Effector memory CD8-positive, alpha-beta T cell (primary cell): ENCODE measurements around the gene TBL1XR1.

Experiments
- ATAC-seq: fragments of 150-1000 bp; cut with Tn5 transposase; replicated peaks from 2 replicates; pipeline ENCODE4 v1.10.0; 2021; ENCODE audit warnings: mild to moderate bottlenecking, moderate library complexity
- DNase-seq, 3 experiments: peaks; one replicate each; pipeline ENCODE4 v3.0.0; 2021
- H3K27ac Mint-ChIP-seq, 2 donors: one replicate each; pipeline ENCODE4 v1.8.0; 2022; ENCODE audit warnings: mild to moderate bottlenecking in 2 of 2, mixed read lengths in 2 of 2, moderate library complexity in 2 of 2
- H3K27me3 Mint-ChIP-seq, 2 donors: one replicate each; pipeline ENCODE4 v1.8.0; 2022; ENCODE audit warnings: mixed read lengths in 2 of 2
- H3K36me3 Mint-ChIP-seq: one replicate; pipeline ENCODE4 v1.8.0; 2022; ENCODE audit warnings: mild to moderate bottlenecking, moderate library complexity, mixed read lengths; ENCODE audit not compliant: insufficient read depth
- H3K4me1 Mint-ChIP-seq, 2 donors: one replicate each; pipeline ENCODE4 v1.8.0; 2022; ENCODE audit warnings: low read depth in 2 of 2, mixed read lengths in 2 of 2
- H3K4me3 Mint-ChIP-seq, 2 donors: one replicate each; pipeline ENCODE4 v1.8.0; 2022; ENCODE audit warnings: mild to moderate bottlenecking in 2 of 2, mixed read lengths in 2 of 2, moderate library complexity in 2 of 2
- H3K9me3 Mint-ChIP-seq, 2 donors: one replicate each; pipeline ENCODE4 v1.8.0; 2022; ENCODE audit warnings: mixed read lengths in 2 of 2
- total RNA-seq, 9 experiments: gene quantifications; one replicate each; lab custom pipeline; 2026; lab: John Stamatoyannopoulos, UW

Gene TBL1XR1
- total RNA-seq: 118 to 329 (median 236) reads per million in 9 experiments

DNA sequence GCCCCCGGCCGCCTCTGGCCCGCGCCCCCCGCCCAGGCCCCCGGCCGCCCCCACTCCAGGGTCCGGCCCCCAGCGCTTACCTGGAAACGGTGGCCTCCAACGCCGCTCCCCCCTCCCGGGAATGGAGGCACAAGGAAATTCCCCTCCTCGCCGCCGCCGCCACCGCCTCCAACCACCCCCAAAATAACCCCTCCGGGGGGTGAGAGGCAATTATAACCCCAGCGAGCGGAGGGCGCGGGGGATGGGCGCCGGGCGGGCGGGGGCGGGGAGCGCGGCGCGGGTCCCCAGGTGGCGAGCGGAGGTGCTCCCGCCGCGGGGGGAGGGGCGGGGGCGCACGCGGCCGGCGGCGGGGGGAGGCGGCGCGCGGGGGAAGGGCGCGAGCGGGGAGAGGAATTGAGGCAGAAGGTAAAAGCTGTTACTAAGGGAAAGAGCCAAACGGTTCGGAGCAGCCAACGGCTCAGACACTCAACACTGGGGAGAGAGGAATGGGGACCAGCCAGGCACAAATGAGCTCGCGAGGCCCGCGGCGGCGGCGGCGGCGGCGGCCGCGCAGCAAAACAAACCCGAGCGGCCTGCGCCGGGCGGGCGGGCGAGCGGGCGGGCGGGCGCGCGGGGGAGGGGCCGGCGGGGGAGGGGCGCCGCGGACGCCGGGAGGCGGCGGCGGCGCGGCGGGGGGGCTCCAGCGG lies at the start of gene TBL1XR1:
TSS of gene TBL1XR1 (minus strand) at position 442 of the 686 bp plus-strand sequence. CDS start 132,505 bp downstream, outside the sequence.
- H3K27me3 Mint-ChIP-seq: no peaks in the 10 kb centered on the region
- ATAC-seq: peak; percentile 62
- no peaks in the 10 kb centered on the region for H3K9me3 Mint-ChIP-seq
- H3K4me3 Mint-ChIP-seq: peak within 1 kb of the TSS; percentile 93 to 95
- H3K4me1 Mint-ChIP-seq: peaks cover 46 to 53% of the 10 kb centered on the region in 2 donors
- H3K36me3 Mint-ChIP-seq: peaks cover 37% of the 10 kb centered on the region
- peak within 1 kb of the TSS; percentile 89 to 96 for H3K27ac Mint-ChIP-seq
- peak; percentile 79 to 87 (median 86) for DNase-seq

DNA sequence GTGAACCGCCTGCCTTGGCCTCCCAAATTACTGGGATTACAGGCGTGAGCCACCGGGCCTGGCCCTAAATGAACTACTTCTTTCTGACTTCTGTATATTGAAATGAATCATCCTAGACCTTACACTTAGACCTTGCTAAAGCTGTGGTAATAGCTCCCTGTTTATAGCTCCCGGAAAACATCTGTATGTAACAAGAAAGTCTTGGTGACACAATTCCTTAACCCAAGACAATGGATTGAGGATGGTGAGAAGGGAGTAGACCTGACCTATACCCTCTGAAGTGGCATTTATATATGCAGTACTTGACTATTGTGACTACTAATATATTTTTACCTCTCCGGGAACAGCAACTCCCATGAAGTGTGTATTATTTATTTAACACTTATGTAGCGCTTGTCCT lies 48.0 kb upstream of the TBL1XR1 start:
- DNase-seq (no peak), ATAC-seq (no peak)
- Mint-ChIP-seq H3K36me3 (no peaks in the 10 kb centered on the region), H3K27ac (no peak overlapping the region), H3K9me3 (peaks cover 0 to 2% of the 10 kb centered on the region in 2 donors), H3K27me3 (no peaks in the 10 kb centered on the region), H3K4me1 (peaks cover 0 to 1% of the 10 kb centered on the region in 2 donors), H3K4me3 (no peak overlapping the region)

DNA sequence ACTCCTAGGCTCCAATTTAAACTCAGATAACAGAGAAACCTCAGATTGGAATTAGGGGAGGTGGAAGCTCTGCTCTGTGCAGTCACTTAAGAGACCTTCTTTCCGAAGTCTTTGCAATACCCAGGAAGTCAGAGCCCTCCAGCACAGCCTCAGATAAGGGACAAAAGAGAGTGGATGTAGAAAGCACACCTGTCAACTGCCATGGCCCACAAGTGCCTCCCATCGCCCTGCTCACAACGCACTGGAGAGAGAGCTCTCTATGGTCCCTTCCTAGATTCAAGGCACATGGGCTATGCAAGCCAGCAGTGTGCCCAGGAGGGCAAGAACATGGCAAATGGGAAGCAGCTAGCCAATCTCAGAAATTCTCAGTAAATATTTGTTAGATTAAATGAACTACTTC lies 47.3 kb upstream of the TBL1XR1 start:
- no peaks in the 10 kb centered on the region for H3K36me3 Mint-ChIP-seq
- DNase-seq (no peak), ATAC-seq (no peak)
- H3K9me3 Mint-ChIP-seq: peaks cover 0 to 2% of the 10 kb centered on the region in 2 donors
- H3K27ac Mint-ChIP-seq: no peak overlapping the region
- H3K4me3 Mint-ChIP-seq: no peak overlapping the region
- H3K4me1 Mint-ChIP-seq: no peaks in the 10 kb centered on the region
- H3K27me3 Mint-ChIP-seq: no peaks in the 10 kb centered on the region

DNA sequence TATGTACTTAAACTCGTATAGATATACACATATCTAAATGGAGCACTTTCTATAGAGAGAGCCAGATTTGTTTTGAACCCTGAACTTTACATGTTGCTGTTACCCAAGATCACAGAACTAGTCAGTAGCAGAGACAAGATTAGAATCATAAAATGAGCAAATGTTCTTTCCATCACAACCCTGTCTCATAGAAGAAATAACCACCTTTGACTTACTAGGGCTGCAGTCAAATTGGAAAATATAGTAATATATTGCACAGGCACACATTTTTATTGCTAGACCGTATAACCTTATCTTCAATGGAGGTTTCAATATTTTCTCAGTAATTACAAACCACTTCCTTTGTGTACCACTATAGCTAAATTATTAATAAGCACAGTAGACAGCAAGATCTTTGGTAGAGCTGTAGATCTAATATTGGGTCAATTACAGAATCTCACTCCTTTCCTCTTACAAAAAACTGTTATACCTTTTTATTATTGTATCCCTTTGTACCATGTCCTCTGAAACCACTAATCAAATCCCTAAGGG lies 41.5 kb upstream of the TBL1XR1 start:
- no peak overlapping the region for H3K27ac Mint-ChIP-seq
- no peak for ATAC-seq

DNA sequence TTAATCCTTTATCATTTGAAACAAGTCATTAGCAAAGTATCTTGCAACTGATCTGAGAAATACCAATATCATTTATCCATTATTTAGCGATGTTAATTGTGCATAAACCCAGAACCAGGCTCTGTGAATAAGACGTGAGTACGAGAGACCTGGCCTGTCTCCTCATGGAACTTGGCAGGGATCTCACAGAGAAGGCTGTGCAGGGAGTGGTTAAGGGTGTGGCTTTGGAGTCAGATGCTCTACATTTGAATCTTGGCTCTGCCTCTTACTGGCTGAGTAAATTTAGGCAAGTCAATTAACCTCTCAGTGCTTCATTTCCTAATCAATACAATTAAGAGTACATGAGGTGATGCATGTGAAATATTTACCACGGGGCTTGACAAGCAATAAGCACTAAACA lies 39.9 kb upstream of the TBL1XR1 start:
- Mint-ChIP-seq H3K27ac (no peak overlapping the region), H3K9me3 (no peaks in the 10 kb centered on the region), H3K27me3 (no peaks in the 10 kb centered on the region), H3K4me3 (no peak overlapping the region), H3K36me3 (peaks cover 2% of the 10 kb centered on the region), H3K4me1 (peaks cover 4 to 8% of the 10 kb centered on the region in 2 donors)
- DNase-seq (no peak), ATAC-seq (no peak)

More for the DNA sequence above, 41.5 kb upstream of the TBL1XR1 start:
- Mint-ChIP-seq H3K36me3 (peaks cover 2% of the 10 kb centered on the region), H3K9me3 (no peaks in the 10 kb centered on the region), H3K4me1 (peaks cover 4 to 8% of the 10 kb centered on the region in 2 donors), H3K4me3 (no peak overlapping the region), H3K27me3 (no peaks in the 10 kb centered on the region)
- no peak for DNase-seq

DNA sequence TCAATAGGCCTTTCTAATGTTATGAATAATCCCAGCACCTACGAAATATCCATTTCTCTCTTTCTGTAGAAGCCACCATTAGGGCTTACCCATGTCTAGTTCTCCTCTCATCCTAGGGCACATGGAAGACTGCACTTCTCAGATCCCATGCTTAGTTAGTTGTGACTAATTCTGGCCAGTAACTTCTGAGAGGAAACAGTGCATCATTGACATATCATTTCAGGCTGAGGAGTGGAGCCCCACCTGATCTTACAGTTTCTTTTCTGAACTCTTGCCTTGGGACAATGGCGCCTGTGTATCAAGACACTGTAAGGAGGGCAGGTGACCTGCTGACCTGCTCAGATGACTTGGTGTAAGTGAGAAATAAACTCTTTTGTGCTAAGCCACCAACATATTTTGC lies 39.4 kb upstream of the TBL1XR1 start:
- no peaks in the 10 kb centered on the region for H3K27me3 Mint-ChIP-seq
- H3K4me1 Mint-ChIP-seq: peaks cover 4 to 8% of the 10 kb centered on the region in 2 donors
- peaks cover 2% of the 10 kb centered on the region for H3K36me3 Mint-ChIP-seq
- no peaks in the 10 kb centered on the region for H3K9me3 Mint-ChIP-seq
- DNase-seq: no peak
- H3K4me3 Mint-ChIP-seq: no peak overlapping the region
- H3K27ac Mint-ChIP-seq: no peak overlapping the region
- ATAC-seq: no peak

DNA sequence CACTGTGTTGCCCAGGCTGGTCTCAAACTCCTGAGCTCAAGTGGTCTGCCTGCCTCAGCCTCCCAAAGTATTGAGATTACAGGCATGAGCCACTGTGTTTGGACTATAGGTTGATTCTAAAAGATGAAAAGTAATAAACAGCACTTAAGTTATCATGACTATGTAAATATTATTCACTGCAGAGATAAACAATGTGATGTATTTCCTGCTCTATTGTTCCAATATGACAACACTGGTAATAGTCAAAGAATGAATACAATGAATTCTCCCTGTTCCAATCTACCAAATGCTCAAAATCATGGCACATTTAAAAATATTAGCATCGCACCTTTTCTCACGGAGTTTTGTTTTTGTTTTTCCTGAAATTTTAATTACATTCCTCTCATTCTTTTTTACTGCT lies 36.8 kb upstream of the TBL1XR1 start:
- H3K9me3 Mint-ChIP-seq: no peaks in the 10 kb centered on the region
- no peak overlapping the region for H3K4me3 Mint-ChIP-seq
- H3K36me3 Mint-ChIP-seq: peaks cover 2% of the 10 kb centered on the region
- no peak for DNase-seq
- no peak for ATAC-seq
- no peak overlapping the region for H3K27ac Mint-ChIP-seq
- H3K4me1 Mint-ChIP-seq: peaks cover 3 to 7% of the 10 kb centered on the region in 2 donors
- H3K27me3 Mint-ChIP-seq: no peaks in the 10 kb centered on the region

DNA sequence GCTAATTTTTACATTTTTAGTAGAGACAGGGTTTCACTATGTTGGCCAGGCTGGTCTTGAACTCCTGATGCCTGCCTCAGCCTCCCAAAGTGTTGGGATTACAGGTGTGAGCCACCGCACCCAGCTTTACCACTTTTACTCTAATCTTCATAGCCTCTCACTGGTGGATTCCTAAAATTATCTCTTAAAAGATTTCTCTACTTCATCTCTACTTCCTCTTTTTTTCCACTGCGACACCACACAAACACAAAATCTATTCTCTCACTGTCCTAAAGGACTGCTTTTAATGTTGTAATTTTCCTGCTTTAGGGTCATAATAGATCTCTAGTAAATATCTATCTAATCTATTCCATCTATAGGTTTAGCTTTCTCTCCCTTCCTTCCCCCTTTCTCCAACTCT lies 34.0 kb upstream of the TBL1XR1 start:
- ATAC-seq: no peak
- no peaks in the 10 kb centered on the region for H3K9me3 Mint-ChIP-seq
- no peak overlapping the region for H3K27ac Mint-ChIP-seq
- no peak for DNase-seq
- H3K4me1 Mint-ChIP-seq: no peaks in the 10 kb centered on the region
- H3K4me3 Mint-ChIP-seq: no peak overlapping the region
- H3K27me3 Mint-ChIP-seq: no peaks in the 10 kb centered on the region
- peaks cover 2% of the 10 kb centered on the region for H3K36me3 Mint-ChIP-seq

DNA sequence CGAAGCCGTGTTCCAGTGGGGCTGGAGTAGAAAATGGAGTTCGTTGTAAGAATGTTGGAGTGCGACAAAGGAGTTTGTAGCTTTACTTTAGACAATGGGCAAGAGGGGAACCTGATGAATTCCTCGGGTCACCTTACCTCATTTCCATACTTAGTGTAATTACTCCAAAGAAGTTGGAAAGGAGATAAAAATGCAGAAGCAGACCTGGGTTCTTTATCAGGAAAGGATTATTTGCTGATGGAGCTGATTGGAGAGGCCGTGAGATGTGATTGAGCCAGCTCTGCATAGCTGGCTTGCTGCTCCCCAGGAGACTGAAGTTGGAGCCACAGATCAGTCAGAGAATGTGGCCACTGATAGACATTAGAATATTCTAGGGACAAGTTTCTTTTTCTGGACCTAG lies 33.4 kb upstream of the TBL1XR1 start:
- no peaks in the 10 kb centered on the region for H3K4me1 Mint-ChIP-seq
- peaks cover 2% of the 10 kb centered on the region for H3K36me3 Mint-ChIP-seq
- H3K27ac Mint-ChIP-seq: no peak overlapping the region
- H3K27me3 Mint-ChIP-seq: no peaks in the 10 kb centered on the region
- no peak overlapping the region for H3K4me3 Mint-ChIP-seq
- no peak for DNase-seq
- ATAC-seq: no peak
- no peaks in the 10 kb centered on the region for H3K9me3 Mint-ChIP-seq

DNA sequence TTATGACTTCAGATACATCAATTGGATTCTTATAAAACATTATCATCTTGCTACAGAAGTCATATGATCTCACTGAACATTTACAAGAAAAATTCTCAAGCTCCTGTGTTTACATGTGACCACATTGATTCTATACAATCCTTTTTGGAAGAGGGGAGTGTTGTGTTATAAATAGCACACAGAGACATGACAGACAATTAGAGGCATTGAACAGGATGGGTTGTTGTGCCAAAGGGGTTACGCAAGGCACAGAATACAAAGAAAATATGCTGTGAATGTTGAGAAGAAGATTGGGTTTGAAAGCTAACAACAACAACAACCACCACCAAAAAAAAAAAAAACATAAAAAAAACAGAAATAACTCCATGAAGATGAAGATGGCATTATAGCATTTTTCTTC lies 32.5 kb upstream of the TBL1XR1 start:
- H3K9me3 Mint-ChIP-seq: no peaks in the 10 kb centered on the region
- ATAC-seq (no peak), DNase-seq (no peak)
- no peaks in the 10 kb centered on the region for H3K27me3 Mint-ChIP-seq
- H3K4me3 Mint-ChIP-seq: no peak overlapping the region
- no peaks in the 10 kb centered on the region for H3K4me1 Mint-ChIP-seq
- peaks cover 2% of the 10 kb centered on the region for H3K36me3 Mint-ChIP-seq
- H3K27ac Mint-ChIP-seq: no peak overlapping the region

DNA sequence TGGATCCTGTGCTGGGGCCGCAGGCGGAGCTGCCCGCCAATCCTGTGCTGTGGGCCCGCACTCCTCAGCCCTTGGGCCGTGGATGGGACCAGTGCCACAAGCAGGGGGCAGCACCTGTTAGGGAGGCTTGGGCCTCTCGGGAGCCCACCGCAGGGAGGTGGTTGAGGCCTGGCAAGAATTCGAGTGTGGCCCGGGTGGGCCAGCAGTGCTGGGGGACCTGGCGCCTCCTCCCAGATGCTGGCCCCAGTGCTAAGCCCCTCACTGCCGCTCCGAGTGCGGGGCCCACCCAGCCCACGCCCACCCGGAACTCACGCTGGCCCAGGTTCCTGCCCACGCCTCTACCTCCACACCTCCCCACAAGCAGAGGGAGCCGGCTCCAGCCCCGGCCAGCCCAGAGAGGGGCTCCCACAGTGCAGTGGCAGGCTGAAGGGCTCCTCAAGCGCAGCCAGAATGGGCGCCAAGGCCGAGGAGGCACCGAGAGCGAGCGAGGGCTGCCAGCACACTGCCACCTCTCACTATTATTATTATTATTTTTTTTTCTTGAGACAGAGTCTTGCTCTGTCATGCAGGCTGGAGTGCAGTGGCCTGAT lies 31.4 kb upstream of the TBL1XR1 start:
- Mint-ChIP-seq H3K27ac (no peak overlapping the region), H3K36me3 (no peaks in the 10 kb centered on the region), H3K27me3 (no peaks in the 10 kb centered on the region), H3K4me3 (no peak overlapping the region), H3K4me1 (peaks cover 0 to 7% of the 10 kb centered on the region in 2 donors), H3K9me3 (no peaks in the 10 kb centered on the region)
- ATAC-seq (no peak), DNase-seq (no peak)

DNA sequence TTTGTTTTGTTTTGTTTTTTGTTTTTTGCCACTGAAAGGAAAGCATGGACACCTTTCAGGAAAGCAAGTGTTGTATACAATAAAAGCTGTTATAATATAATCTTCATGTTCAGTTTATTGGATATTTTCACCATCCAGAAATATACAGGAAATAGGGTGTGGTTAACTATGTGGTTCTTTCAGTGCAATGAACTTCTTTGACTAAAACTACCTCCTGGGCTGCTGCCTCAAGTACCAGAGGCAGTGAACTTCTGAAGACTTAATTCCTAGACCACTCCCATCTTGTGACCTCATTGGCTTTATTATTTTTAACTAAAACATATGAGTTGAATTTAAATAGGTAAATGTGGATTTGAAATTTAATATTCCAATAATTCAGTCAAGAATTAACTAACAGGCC lies 27.1 kb upstream of the TBL1XR1 start:
- ATAC-seq (peak; percentile 32), DNase-seq (no peak)
- Mint-ChIP-seq H3K27ac (peak overlapping the region in 1 of 2 donors; percentile 70), H3K4me1 (peaks cover 7% of the 10 kb centered on the region in 2 donors), H3K9me3 (no peaks in the 10 kb centered on the region), H3K27me3 (no peaks in the 10 kb centered on the region), H3K4me3 (no peak overlapping the region), H3K36me3 (no peaks in the 10 kb centered on the region)

DNA sequence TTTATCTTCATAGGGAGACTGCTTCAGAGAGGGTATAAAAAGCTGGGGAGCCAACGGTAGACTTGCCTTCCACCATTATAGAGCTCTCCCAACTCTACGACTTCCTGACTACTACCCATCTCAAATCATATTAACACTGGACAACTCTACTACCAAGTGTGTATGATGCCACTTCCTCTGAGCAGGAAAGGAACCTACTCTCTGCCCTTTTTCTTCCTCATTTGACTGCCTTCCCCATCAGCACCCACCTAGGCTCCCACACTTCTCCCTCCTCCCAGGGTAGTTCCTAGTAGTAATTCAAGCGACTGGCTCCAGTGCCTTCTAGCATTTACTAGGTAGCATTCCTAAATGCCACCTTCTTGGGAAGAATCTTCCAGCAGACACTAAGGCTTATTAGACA lies 24.5 kb upstream of the TBL1XR1 start:
- DNase-seq: no peak
- no peak for ATAC-seq
- H3K27me3 Mint-ChIP-seq: no peaks in the 10 kb centered on the region
- no peak overlapping the region for H3K4me3 Mint-ChIP-seq
- peaks cover 7% of the 10 kb centered on the region in 2 donors for H3K4me1 Mint-ChIP-seq
- H3K9me3 Mint-ChIP-seq: no peaks in the 10 kb centered on the region
- no peak overlapping the region for H3K27ac Mint-ChIP-seq
- no peaks in the 10 kb centered on the region for H3K36me3 Mint-ChIP-seq
